Measurements from ENCODE around the gene ZP4. TPM values are rescaled to one million over a fixed set of nuclear protein-coding genes. Genes with fewer than 3 reads are reported as not detected.

ZP4 gene
- total RNA-seq, 1 experiment from 2014 or later: not detected

- Histone ChIP-seq H3K4me1 (ENCODE audit: insufficient read depth, low read length) (no peaks in the 10 kb centered on the region), H2BK12ac (ENCODE audit: insufficient read length, low read depth, low read length) (no peak overlapping the region), H4K91ac (ENCODE audit: insufficient read length, low read depth, low read length) (no peak overlapping the region), H3K23ac (ENCODE audit: insufficient read length, low read depth, low read length) (no peak overlapping the region), H3K9ac (ENCODE audit: extremely low read depth, insufficient read length, low read length) (no peak overlapping the region), H3K79me2 (ENCODE audit: insufficient read depth, low read length) (no peaks in the 10 kb centered on the region), H3K79me1 (ENCODE audit: insufficient read depth, low read depth, low read length, poor library complexity, severe bottlenecking) (no peaks in the 10 kb centered on the region), H3K14ac (ENCODE audit: insufficient read depth, low read length) (no peak overlapping the region), H2BK20ac (ENCODE audit: low read depth, low read length, poor library complexity, severe bottlenecking) (no peak overlapping the region), H3K4ac (ENCODE audit: low read depth, low read length) (no peak overlapping the region), H3K27ac (ENCODE audit: insufficient read length, low read depth, low read length) (no peak overlapping the region), H3K18ac (ENCODE audit: insufficient read length, low read depth, low read length) (no peak overlapping the region), H2AK5ac (ENCODE audit: insufficient read length, low read length) (no peak overlapping the region), H3K9me3 (ENCODE audit: control insufficient read depth, low read depth, low read length) (no peaks in the 10 kb centered on the region), H3K27me3 (ENCODE audit: insufficient read depth, low read length) (no peaks in the 10 kb centered on the region), H2BK15ac (ENCODE audit: low read depth, low read length) (no peak overlapping the region), H3K23me2 (ENCODE audit: insufficient read length, low read depth, low read length, poor library complexity, severe bottlenecking) (no peaks in the 10 kb centered on the region), H2AFZ (ENCODE audit: low read length) (no peak overlapping the region), H2BK5ac (ENCODE audit: insufficient read length, low read length) (no peak overlapping the region), H2BK120ac (ENCODE audit: low read depth, low read length, poor library complexity, severe bottlenecking) (no peak overlapping the region), H3K4me2 (ENCODE audit: insufficient read depth, insufficient read length, low read length) (no peak overlapping the region), H4K5ac (ENCODE audit: insufficient read length, low read depth, low read length) (no peak overlapping the region), H4K8ac (replicated peaks; ENCODE audit: insufficient read length, low read depth, low read length) (no peak overlapping the region), H3T11ph (ENCODE audit: low read length) (no peak overlapping the region), H4K20me1 (ENCODE audit: control insufficient read depth, insufficient read depth, insufficient read length) (no peaks in the 10 kb centered on the region), H3K56ac (ENCODE audit: insufficient read length, low read depth, low read length) (no peak overlapping the region)
- no peaks in the 10 kb centered on the region for H3K36me3 Mint-ChIP-seq (ENCODE audit: insufficient read depth in 1 of 3, low read depth in 3 of 3)
- WGBS (ENCODE audit: extremely low coverage, insufficient read length, low lambda C conversion rate): no CpG with 5 or more reads among the region's 3 CpGs
- DNase-seq: no peak
- H3K4me3 Mint-ChIP-seq: no peak overlapping the region
- H3K4me1 Mint-ChIP-seq: no peaks in the 10 kb centered on the region
- no peak overlapping the region for H3K27ac Mint-ChIP-seq
- H3K9me3 Mint-ChIP-seq: no peaks in the 10 kb centered on the region; a peak in 1 of 5 replicates
- no peak for TF ChIP-seq CTCF (conservative IDR thresholded peaks at IDR 0.05)
- no peaks in the 10 kb centered on the region for H3K27me3 Mint-ChIP-seq (ENCODE audit: low read depth)
Observed at GRCh38 chr1:237932816-237933215, 42.1 kb upstream of the ZP4 start.

Data from H9 (cell line).